Suprapubic skin (tissue), 3 donors: Measurements from ENCODE around the gene FANCG.

Source experiments
- CTCF ChIP-seq, 2 donors: fragments of 200-600 bp in 1 of 2; fragments of 450-650 bp in 1 of 2; sonication (generic) in 1 of 2; IDR thresholded peaks; one replicate each; pipeline ENCODE4 v1.5.1; 2016 to 2019; ENCODE audit warnings: antibody characterized with exemption in 2 of 2, mild to moderate bottlenecking in 1 of 2, moderate library complexity in 1 of 2
- POLR2AphosphoS5 ChIP-seq, 3 donors: sonication (generic); formaldehyde crosslinking; IDR thresholded peaks; one replicate each; pipeline ENCODE4 v1.6.1; 2017; ENCODE audit warnings: antibody characterized with exemption in 3 of 3

GRCh38 chr9:35078066-35078465 is 1.7 kb downstream of the FANCG start:
- TF ChIP-seq CTCF (IDR thresholded peaks at IDR 0.05): no peak
- TF ChIP-seq POLR2AphosphoS5 (IDR thresholded peaks at IDR 0.05): no peak
